GM13977 (cell line): ENCODE results near the gene TLR1.
"Not testable (repeated sequence)": the region's sequence is repeated elsewhere in the genome, so short reads cannot be mapped to it uniquely, and the experiment has no call there.

Source experiments
- DNase-seq: peaks from one replicate; pipeline ENCODE4 v3.0.0; 2012; ENCODE audit warnings: low spot score
- in situ Hi-C: fragments of 300-500 bp; cut with MboI; formaldehyde crosslinking; loops from one replicate; pipeline ENCODE4 v1.12.0; 2022; ENCODE audit warnings: low sequenced_read_pairs, low pct_unique_long_range_greater_than_20kb, mixed read lengths, inconsistent platforms; ENCODE audit not compliant: unreplicated experiment
- TF ChIP-seq, protein P1 (sequence below): IDR thresholded peaks from 2 replicates; pipeline ENCODE4 v1.5.1; 2012; ENCODE audit warnings: mild to moderate bottlenecking, control low read depth; ENCODE audit not compliant: insufficient read depth; ENCODE audit errors: extremely low read depth, missing control alignments

Gene TLR1

DNA sequence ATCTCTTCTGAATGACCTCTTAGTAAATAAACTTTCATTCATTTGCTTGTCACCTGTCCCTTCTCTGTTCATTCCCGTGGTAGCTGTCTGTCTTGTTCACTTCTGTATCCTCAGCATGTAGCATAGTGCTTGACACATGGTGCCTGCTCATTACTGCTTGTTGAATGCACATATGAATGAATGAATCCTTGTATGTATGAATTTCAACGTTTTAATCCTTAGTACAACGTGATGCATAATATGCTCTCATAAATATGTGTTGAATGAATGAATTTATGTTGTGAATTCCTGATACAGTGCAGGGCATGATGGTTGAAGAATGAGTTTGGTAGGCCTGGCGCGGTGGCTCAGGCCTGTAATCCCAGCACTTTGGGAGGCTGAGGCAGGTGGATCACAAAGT, 24.8 kb downstream of the TLR1 start:
- no peak for DNase-seq
- in situ Hi-C loops: no loop called here
- TF ChIP-seq, protein P1, sequence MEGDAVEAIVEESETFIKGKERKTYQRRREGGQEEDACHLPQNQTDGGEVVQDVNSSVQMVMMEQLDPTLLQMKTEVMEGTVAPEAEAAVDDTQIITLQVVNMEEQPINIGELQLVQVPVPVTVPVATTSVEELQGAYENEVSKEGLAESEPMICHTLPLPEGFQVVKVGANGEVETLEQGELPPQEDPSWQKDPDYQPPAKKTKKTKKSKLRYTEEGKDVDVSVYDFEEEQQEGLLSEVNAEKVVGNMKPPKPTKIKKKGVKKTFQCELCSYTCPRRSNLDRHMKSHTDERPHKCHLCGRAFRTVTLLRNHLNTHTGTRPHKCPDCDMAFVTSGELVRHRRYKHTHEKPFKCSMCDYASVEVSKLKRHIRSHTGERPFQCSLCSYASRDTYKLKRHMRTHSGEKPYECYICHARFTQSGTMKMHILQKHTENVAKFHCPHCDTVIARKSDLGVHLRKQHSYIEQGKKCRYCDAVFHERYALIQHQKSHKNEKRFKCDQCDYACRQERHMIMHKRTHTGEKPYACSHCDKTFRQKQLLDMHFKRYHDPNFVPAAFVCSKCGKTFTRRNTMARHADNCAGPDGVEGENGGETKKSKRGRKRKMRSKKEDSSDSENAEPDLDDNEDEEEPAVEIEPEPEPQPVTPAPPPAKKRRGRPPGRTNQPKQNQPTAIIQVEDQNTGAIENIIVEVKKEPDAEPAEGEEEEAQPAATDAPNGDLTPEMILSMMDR: no peak

DNA sequence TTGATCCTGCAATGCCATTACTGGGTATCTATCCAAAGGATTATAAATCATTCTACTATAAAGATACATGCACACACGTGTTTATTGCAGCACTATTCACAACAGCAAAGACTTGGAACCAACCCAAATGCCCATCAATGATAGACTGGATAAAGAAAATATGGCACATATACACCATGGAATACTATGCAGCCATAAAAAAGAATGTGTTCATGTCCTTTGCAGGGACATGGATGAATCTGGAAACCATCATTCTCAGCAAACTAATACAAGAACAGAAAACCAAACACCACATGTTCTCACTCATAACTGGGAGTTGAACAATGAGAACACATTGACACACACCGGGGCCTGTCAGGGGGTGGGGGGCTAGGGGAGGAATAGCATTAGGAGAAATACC, 26.7 kb downstream of the TLR1 start:
- DNase-seq, in situ Hi-C loops: not testable (repeated sequence)

DNA sequence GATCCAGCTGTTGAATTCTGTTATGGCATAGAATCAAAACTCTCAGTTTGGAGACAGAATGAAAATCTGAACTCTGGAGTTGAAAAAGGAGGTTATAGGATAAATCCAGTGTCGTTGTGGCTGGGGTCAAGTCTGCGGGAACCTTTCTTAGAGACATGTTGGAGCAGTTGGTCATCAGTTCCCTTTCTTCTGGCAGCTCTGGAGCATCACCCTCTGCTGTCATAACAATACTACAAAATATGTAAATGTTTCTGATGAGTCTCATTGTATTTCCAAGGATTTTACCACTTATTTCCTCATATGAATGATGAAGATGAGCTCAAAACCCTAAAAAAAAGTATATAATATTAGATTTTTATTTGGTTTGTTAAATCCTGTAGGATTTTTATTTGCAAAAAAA, 29.3 kb downstream of the TLR1 start:
- in situ Hi-C loops: no loop called here
- DNase-seq: no peak
- TF ChIP-seq, protein P1: no peak

DNA sequence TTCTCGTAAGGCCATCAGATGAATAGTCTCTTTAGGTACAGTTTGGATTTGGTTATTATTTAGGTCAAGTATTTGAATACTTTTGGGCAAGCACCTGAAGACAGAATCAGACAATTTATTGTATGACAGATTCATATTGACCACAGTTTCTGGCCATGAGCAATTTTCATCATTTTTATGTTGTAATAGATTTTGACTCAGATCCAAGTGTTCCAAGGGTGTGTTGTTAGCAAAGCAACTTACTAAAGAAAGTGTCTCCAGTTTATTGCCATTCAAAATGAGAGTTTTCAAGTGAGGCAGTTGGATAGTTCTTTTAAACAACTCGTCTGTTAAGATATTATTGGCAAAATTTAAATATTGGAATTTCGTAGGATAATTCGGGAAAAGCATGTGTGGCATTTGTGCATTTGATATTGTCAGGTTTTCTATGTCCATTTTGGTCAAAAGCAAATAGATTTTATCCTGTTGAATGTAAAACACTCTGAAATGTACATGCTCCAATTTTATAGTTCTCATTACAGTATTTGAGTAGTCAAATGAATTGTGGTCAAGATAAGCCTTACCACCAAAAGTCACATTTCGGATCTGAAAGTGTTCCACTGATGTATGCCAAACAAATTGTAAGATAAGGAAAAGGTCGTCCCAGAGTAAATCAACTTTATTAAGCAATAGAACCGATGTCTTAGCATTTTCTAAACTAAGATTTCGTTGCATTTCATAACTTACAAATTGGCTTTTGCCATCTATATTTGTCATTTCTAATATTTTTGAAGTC, 30.2 kb downstream of the TLR1 start:
- DNase-seq: no peak
- in situ Hi-C loops: no loop called here
- TF ChIP-seq, protein P1: no peak

DNA sequence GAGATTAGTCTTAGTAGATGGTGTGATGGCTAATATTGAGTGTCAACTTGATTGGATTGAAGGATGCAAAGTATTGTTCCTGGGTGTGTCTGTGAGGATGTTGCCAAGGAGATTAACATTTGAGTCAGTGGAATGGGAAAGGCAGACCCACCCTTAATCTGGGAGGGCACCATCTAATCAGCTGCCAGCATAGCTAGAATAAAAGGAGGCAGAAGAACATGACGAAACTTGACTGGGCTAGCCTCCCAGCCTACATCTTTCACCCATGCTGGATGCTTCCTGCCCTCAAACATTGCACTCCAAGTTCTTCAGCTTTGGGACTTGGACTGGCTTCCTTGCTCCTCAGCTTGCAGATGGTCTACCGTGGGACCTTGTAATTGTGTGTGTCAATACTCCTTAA, 34.3 kb downstream of the TLR1 start:
- in situ Hi-C loops, DNase-seq: not testable (repeated sequence)

DNA sequence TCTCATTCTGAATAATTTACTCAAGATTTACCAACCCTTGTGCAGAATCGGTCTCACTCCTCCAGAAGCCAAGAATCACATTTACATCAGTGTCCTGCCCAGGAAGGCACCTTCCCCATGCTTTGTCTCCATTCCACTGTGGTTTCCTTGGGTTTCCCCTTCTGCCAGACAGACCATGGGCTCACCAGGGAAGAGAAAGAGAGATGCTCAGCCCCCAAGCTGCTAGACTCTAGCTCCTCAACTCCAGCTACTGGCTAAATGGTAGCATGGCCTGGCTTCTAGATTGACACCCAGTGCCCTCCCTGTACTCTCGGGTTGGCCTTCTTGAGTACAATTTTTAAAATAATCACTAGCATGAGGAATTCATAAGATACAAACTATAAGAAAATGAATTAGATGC, 34.7 kb downstream of the TLR1 start:
- in situ Hi-C loops: loop anchor here (10.0 kb wide), 1 partner anchor 85 kb away; the partner anchor contains the start of gene TLR6
- no peak for DNase-seq
- TF ChIP-seq, protein P1: no peak

DNA sequence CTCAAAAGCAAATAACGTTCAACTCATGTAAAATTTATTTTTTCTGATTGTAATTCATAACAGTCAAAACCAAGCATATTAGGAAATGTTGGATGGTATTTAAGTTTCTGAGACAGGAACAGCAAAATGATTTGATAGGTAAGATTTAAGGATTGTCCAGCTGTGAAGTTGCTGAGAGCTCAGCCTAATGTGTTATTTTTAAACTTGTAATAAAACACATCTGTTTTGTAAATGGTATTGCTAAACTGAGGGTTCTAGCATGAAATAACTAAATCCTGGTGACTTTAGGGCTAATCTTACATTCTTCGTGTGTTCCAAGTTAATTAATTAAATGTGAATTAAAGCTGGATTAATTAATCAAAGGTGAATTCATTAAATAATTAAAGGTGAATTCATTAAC, 35.1 kb downstream of the TLR1 start:
- no peak for DNase-seq
- in situ Hi-C loops: loop anchor here (10.0 kb wide), 1 partner anchor 85 kb away; the partner anchor contains the start of gene TLR6
- TF ChIP-seq, protein P1: no peak
